ENCODE results near the gene MEI1.
A peak's percentile ranks its signal among the peaks of the same experiment; 100 is the strongest.
"Not testable (repeated sequence)": the region's sequence is repeated elsewhere in the genome, so short reads cannot be mapped to it uniquely, and the experiment has no call there.

MEI1 gene

DNA sequence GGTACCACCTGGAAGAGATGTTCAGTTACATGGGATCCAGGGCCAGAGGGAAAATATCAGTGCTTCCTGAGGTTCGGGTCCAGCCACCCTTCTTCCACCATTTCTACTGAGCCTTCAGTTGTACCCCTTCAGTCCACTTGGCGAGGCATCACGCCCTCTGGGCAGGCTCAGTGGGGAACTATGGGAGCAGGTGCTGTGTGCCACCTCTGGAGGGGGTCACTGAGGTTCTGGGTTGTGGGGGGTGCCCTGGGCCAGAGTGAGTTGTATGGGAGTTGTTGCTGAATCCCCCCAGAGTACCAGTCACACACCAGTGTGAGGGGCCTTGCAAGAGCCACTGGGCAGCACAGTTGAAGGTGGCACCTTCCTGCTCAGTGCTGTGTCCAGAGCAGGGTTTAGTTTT, 130.9 kb downstream of the MEI1 start:
- DNase-seq (ENCODE audit: low read depth): no peak
- H3K4me3 ChIP-seq (ENCODE audit: low read depth, low read length): no peak overlapping the region
- TF ChIP-seq, protein P1, sequence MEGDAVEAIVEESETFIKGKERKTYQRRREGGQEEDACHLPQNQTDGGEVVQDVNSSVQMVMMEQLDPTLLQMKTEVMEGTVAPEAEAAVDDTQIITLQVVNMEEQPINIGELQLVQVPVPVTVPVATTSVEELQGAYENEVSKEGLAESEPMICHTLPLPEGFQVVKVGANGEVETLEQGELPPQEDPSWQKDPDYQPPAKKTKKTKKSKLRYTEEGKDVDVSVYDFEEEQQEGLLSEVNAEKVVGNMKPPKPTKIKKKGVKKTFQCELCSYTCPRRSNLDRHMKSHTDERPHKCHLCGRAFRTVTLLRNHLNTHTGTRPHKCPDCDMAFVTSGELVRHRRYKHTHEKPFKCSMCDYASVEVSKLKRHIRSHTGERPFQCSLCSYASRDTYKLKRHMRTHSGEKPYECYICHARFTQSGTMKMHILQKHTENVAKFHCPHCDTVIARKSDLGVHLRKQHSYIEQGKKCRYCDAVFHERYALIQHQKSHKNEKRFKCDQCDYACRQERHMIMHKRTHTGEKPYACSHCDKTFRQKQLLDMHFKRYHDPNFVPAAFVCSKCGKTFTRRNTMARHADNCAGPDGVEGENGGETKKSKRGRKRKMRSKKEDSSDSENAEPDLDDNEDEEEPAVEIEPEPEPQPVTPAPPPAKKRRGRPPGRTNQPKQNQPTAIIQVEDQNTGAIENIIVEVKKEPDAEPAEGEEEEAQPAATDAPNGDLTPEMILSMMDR (IDR thresholded peaks at IDR 0.05; ENCODE audit: control insufficient read depth, extremely low read depth, insufficient read depth): no peak

DNA sequence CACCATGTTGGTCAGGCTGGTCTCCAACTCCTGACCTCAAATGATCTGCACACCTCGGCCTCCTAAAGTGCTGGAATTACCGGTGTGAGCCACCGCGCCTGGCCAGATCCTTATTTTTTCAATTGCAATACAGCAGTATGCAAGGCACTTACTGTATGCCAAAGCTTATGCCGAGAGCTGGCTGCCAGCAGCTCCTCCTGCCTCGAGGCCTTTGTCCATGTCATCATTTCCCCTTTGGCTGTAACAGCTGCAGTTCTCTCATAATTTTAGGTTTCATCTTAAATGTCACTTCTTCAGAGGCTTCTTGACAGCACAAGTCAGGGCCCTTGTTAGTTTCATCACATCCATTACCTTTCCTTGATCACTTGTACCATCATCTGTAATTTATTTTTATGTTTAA, 132.1 kb downstream of the MEI1 start:
- H3K4me3 ChIP-seq (ENCODE audit: low read depth, low read length): no peak overlapping the region
- TF ChIP-seq, protein P1 (IDR thresholded peaks at IDR 0.05; ENCODE audit: control insufficient read depth, extremely low read depth, insufficient read depth): no peak

DNA sequence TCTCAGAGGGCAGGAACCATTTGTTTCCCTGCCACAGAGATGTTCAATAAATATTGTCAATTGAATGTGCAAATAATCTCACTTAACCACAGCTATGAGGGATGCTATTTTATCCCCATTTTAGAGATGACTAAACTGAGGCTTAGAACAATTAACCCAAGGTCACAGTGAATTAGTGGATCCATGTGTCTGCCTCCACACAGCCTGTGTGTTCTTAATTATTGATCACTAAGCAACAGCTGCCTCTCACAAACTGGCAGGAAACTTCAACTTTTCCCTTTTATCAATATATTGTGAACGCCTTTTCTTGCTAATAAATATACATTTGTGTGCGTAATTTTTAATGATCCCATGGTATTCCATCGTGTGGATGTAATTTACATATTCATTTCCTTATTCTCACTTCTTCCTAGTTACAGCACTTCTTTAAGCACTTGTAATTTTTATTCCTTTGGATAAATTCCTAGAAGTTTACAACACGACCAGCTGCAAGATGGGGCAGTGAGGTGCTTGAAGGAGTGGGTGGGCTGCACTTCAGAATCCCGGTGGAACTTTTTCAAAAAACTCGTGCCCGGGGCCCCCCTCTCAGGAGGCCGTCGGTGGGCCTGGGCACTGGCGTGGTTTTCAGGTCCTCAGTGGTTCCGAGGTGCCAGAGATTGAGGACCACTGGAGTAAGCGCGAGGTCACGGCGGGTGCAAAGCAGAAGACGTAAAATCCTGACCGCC, 132.7 kb downstream of the MEI1 start:
- TF ChIP-seq, protein P1 (IDR thresholded peaks at IDR 0.05; ENCODE audit: control insufficient read depth, extremely low read depth, insufficient read depth): no peak
- peak overlapping the region; percentile 72 for H3K4me3 ChIP-seq (ENCODE audit: low read depth, low read length)
- no peak for DNase-seq (ENCODE audit: low read depth)

More for the DNA sequence above, 132.1 kb downstream of the MEI1 start:
- DNase-seq (ENCODE audit: low read depth): no peak

DNA sequence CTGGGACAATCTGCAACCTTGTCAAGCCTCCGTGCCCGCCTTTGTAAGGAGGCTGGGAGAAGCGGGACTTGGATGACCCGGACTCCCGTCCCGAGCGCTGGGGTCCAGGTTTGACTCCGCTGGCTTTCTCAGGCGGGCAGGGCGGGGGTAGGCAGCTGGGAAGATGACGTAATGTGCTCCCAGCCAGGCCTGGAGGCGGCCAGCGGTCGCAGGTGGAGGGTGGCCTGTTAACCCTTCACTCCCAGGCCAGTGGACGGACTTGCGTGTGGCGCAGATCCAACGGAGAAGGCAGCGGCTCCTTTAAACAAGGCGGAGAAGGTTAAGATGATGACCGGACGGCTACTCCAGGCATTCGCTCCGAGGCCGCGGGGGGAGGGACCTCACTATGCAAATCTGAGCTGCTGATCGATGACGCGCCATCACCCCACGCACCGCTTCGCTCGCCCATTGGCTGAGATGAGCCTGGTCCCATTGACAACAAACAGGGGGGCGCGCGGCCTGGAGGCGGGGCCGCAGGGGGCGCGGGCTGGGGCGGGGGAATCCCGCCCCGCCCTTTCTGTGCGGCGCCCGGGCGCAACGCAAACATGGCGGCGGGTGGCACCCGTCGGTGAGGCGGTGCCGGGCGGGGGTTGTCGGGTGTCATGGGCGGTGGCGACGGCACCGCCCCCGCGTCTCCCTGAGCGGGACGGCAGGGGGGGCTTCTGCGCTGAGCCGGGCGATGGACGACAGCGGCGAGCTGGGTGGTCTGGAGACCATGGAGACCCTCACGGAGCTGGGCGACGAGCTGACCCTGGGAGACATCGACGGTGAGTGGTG, 133.5 kb downstream of the MEI1 start, which contains the start of gene SREBF2:
Gene SREBF2 (plus strand): TSS at position 553 of the 816 bp plus-strand sequence. CDS start 166 bp downstream, at position 719.
- TF ChIP-seq, protein P1 (IDR thresholded peaks at IDR 0.05; ENCODE audit: control insufficient read depth, extremely low read depth, insufficient read depth): 0 out of 2 replicates have a peak, but pooled peaks have one; percentile 16
- peak; percentile 99 for DNase-seq (ENCODE audit: low read depth)
- H3K4me3 ChIP-seq (ENCODE audit: low read depth, low read length): peak within 1 kb of the TSS; percentile 72

DNA sequence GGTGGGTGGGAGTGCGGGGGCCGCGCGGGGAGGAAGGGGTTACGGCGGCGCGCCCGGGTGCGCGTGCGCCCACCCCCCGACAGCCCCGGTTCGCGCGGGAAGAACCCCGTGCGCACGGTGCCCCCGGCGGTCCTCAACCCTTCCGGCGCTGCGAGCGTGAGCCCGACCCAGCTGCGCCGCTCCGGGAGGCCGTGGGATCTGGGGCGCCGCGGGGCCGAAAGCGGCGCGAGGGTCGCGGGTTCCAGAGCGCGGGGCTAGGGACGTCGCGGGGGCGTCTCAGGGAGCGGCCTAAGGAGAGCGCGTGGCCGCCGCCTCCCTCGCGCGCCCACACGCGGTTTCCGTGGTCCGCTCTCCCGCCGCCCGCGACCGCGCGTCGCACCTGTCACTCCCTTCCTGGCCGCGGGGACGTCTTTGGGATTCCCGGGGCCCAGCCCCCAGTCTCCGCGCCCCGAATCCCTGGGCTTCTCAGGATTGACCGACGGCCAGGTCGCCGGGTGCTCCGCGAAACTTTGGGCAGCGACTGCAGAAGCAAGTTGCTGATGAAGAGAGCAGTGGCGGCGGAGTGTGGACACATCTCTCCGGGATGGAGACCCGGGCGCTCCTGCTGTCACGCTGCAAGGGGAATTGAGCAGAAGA, 134.2 kb downstream of the MEI1 start:
- DNase-seq (ENCODE audit: low read depth): no peak
- peak overlapping the region; percentile 72 for H3K4me3 ChIP-seq (ENCODE audit: low read depth, low read length)
- TF ChIP-seq, protein P1 (IDR thresholded peaks at IDR 0.05; ENCODE audit: control insufficient read depth, extremely low read depth, insufficient read depth): no peak

DNA sequence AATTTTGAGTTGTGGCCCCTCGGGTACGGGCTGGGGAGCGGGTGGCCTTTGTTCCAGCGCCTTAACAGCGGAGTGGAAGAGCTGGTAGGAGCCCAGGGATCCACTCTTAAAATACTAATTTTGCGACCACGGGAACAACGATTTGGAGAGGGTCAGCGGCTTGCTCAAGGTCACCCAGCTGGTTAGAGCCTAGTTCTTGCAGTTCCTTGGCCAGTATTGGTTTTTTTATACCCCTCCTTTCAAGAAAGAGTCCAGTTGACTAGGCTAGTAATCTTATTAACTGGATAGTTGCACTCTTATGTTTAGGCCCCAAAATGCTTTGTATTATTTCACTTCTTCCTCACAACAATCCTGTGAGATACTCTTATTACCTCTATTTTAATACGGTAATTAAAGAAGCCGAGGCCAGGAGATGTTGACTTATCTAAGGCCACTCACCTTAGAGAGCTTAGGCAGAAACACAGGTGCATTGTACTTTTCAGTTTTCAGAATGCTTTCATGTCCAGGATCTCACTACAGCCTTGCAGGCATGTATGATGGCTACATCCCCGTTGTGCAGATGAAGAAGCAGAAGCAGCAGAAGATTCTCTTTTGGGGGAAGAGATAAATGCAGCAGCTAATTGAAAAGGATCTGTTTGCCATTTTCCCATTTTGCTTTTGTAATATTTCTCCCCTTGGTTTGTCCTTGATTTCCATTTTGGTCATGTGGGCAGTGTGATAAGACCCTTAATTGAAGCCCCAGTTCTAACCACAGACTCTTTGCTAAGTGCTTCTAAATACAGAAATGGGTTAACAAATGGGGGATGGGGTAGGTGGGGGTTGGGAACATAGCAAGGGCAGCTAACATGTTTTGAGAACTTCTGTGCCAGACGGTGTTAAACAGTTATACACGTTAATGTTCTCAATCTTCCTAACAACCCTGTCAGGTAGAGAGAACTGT, 135.0 kb downstream of the MEI1 start:
- no peak for DNase-seq (ENCODE audit: low read depth)
- TF ChIP-seq, protein P1 (IDR thresholded peaks at IDR 0.05; ENCODE audit: control insufficient read depth, extremely low read depth, insufficient read depth): no peak
- peak overlapping the region; percentile 72 for H3K4me3 ChIP-seq (ENCODE audit: low read depth, low read length)

DNA sequence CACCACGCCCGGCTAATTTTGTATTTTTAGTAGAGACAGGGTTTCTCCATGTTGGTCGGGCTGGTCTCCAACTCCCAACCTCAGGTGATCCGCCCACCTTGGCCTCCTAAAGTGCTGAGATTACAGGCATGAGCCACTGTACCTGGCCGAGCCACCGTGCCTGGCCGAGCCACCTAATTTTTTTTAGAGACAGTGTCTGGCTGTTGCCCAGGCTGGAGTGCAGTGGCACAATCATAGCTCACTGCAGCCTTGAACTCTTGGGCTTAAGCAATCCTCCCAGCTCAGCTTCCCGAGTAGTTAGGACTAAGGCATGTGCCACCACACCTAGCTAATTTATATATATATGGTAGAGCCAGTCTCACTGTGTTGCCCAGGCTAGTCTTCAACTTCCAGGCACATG, 136.2 kb downstream of the MEI1 start:
- DNase-seq (ENCODE audit: low read depth); H3K4me3 ChIP-seq (ENCODE audit: low read depth, low read length): not testable (repeated sequence)
